Right ventricle myocardium inferior (tissue), 1 donor: ENCODE measurements around the gene ARF3. TPM values are rescaled to one million over a fixed set of nuclear protein-coding genes. Genes with fewer than 3 reads are reported as not detected.

Source experiments
- ATAC-seq: fragments of 200-7000 bp; cut with Tn5 transposase; one replicate; pipeline ENCODE4 v1.9.1; 2020; ENCODE audit warnings: mild to moderate bottlenecking, moderate library complexity
- DNase-seq: peaks from one replicate; pipeline ENCODE4 v3.0.0; 2021; ENCODE audit errors: missing footprints
- intact Hi-C: fragments of 100-400 bp; cut with DNase I; formaldehyde crosslinking; loops from one replicate; pipeline ENCODE4 v1.11.0; 2022
- total RNA-seq: library from RNA; stranded (reverse); fragmentation: NEBNext Ultra II Directional; extraction: Animal tissue kit (Norgen Biotek cat#: 25700); gene quantifications from one replicate; pipeline ENCODE4 v1.2.1, GENCODE V29; 2021
- donor health status: DM: no; HTN: yes; CAD: no; lungs with severe emphysema.

ARF3 gene
- total RNA-seq, 1 donor from 2014 or later: 49.6 TPM

DNA sequence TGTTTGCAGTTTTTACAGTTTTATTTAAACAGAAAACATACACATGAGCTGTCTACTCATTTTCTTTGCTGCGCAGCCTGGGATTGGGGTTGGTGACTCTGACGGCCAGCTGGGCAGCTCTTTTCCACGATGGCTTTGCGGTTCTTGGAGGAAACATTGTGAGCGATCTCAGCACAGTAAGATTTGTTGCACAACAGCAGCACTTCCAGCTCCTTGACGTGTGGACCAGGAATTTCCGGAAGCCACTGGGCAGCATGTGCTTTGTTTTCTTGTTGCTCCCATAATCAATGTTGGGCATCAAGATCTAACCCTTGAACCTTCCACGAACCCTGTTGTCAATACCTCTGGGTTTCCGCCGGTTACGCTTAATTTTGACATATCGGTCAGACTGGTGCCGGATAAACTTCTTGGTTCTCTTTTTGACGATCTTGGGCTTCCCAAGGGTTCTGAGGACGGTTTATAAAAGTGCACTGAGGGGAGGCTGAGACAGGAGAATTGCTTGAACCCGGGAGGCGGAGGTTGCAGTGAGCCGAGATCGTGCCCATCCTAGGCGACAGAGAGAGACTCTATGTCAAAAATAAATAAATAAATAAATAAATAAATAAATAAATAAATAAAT, 53.8 kb downstream of the ARF3 start:
- ATAC-seq (no peak), DNase-seq (no peak)
- intact Hi-C loops: no loop called here

DNA sequence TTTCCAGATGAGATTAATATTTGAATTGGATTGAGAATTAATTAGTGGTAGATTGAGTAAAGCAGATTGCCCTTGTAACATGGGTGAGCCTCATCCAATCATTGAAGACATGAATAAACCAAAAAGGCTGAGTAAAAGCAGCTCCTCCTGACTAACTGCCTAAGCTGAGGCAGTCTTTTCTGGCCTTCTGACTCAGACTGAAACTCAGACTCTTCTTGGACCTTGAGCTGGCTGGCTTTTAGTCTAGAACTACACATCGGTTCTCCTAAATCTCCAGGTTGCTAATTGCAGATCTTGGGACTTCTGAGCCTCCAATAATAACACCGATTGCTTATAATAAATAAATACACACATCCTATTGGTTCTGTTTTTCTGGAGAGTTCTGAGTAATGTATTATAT, 56.0 kb downstream of the ARF3 start:
- no peak for DNase-seq
- intact Hi-C loops: no loop called here
- no peak for ATAC-seq

DNA sequence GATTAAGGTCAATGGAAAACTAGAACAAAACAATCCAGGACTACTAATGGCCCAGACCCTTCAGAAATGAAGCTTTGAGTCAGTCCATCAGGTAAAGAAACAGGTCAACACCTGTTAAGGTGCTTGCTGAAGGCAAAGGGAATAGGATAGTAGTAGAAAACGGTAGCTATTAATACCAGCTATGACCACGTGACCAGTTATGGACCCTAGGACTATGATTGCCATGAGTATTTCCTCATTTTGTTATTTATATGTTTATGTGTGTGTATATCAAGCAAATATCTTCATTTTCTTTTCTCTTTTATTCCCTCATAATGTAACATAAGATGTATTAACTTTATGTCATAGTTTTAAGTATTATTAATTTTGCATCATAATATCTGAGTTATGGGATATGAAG, 57.6 kb downstream of the ARF3 start:
- ATAC-seq (no peak), DNase-seq (no peak)
- intact Hi-C loops: no loop called here

DNA sequence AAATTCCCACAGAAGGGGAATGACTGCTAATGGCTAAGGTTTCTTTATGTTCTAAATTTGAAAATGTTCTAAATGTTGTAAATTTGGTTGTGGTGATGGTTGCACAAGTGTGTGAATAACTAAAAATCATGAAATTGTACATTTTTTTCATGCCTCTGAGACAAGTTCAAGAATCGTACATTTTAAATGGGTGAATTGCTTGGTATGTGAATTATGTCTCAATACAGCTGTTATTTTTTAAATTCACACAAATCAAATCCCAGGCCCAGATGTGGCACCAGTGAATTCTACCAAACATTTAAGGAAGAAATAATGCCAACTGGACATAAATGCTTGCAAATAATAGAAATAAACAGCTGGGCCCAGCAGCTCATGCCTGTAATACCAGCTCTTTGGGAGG, 63.0 kb downstream of the ARF3 start:
- no peak for ATAC-seq
- DNase-seq: no peak
- intact Hi-C loops: no loop called here

DNA sequence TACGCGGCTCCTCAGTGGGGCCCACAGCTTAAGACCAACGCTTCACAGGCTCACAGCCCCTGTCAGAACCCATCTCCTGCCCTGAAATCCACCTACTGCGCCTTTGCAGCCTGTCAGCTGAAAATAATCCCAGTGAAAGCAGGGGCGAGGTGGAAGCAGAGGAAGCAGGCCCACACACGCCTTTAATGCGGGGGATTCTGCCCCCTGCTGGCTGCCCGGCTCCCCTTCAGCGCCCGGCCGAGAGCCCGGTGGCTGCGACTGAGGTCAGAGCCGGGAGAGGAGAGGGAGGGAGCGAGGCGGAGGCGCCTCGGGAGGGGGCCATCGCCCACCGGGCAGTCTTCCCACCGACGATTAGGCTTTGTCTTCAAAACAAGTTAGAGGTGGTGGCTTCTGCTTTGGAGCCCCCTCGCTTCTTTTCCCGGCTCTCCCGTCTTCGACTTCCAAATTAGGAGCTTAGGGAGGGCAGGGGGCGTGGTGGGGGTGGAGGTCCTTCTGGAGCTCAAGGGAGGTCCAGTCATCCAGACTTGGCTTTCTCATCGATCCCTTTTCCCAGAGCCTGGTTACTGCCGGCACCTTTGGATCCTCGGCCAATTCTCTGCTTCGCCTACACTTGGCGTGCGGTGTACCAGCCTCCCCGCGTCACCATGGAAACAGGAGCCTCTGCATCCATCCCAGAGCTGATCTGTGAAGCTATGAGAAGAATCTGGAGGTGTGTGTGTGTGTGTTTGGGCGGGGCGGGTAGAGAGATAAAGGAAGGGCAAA, 66.4 kb downstream of the ARF3 start:
- DNase-seq (peak; percentile 85), ATAC-seq (peak; percentile 95)
- intact Hi-C loops: loop anchor here (1.0 kb wide), 1 partner anchor 39 kb away; the partner anchor contains the start of gene DDX23

DNA sequence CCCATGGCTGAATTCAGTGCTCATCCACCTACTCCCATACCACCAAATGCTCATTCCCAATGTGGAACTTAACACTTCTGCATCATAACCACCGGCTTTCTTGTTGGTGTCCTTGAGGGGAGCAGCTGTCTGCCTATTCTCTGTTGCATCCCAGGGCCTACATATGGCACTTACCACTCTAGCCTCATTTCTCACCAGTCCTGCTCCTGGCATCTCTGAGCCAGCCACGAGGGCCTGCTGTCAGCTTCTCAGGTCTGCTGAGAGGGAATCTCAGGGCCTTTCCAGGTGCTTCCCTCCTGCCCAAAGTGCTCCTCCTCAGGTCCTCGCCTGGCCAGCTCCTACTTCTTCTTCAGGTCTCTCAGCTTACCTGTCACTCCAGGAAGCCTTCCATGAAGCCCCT, 67.6 kb downstream of the ARF3 start:
- no peak for DNase-seq
- intact Hi-C loops: loop anchor here (1.0 kb wide), 1 partner anchor 37 kb away; the partner anchor contains the start of gene DDX23
- no peak for ATAC-seq

Other genes starting within 250 kb of the ARF3 start
- 17.0 TPM for gene CCNT1, start 240.8 kb downstream of the ARF3 start, total RNA-seq
- gene ADCY6, start 168.4 kb downstream of the ARF3 start, total RNA-seq: 55.6 TPM
- gene CACNB3, start 139.0 kb downstream of the ARF3 start, total RNA-seq: 6.0 TPM
- gene DDX23, start 105.3 kb downstream of the ARF3 start, total RNA-seq: 37.2 TPM
- 0.41 TPM for gene RND1, start 91.6 kb downstream of the ARF3 start, total RNA-seq
- 3.7 TPM for gene FKBP11, start 32.0 kb downstream of the ARF3 start, total RNA-seq
- gene WNT10B, start 14.2 kb upstream of the ARF3 start, total RNA-seq: 0.43 TPM
- gene WNT1, start 20.8 kb upstream of the ARF3 start, total RNA-seq: not detected
- 0.49 TPM for gene DDN, start 41.9 kb upstream of the ARF3 start, total RNA-seq
- gene PRKAG1, start 61.3 kb upstream of the ARF3 start, total RNA-seq: 93.8 TPM
- gene KMT2D, start 103.3 kb upstream of the ARF3 start, total RNA-seq: 33.5 TPM
- gene RHEBL1, start 112.5 kb upstream of the ARF3 start, total RNA-seq: 0.41 TPM
- 0.87 TPM for gene DHH, start 137.3 kb upstream of the ARF3 start, total RNA-seq
- 26.3 TPM for gene LMBR1L, start 153.4 kb upstream of the ARF3 start, total RNA-seq
- 510 TPM for gene TUBA1B, start 173.9 kb upstream of the ARF3 start, total RNA-seq
- gene TUBA1A, start 231.6 kb upstream of the ARF3 start, total RNA-seq: 135 TPM